ENCODE measurements around the gene ERG28.
"Not testable (repeated sequence)": the region's sequence is repeated elsewhere in the genome, so short reads cannot be mapped to it uniquely, and the experiment has no call there.

ERG28 gene

GRCh38 chr14:75615200-75615599 is 45.5 kb downstream of the ERG28 start:
- DNase-seq, result peak; percentile 97

- DNase-seq, result peak; percentile 96
Measured at GRCh38 chr14:75614179-75614578, 46.5 kb downstream of the ERG28 start.

- no peak for DNase-seq
Measured at GRCh38 chr14:75612157-75612556, 48.5 kb downstream of the ERG28 start.

- DNase-seq, result peak; percentile 66
Measured at GRCh38 chr14:75610834-75611233, 49.8 kb downstream of the ERG28 start.

GRCh38 chr14:75609606-75610475 is 50.8 kb downstream of the ERG28 start:
- peak; percentile 97 for DNase-seq

GRCh38 chr14:75609116-75609515 is 51.6 kb downstream of the ERG28 start:
- DNase-seq, result peak; percentile 74

- no peak for DNase-seq
Measured at GRCh38 chr14:75607842-75608640, 52.6 kb downstream of the ERG28 start.

GRCh38 chr14:75607044-75607443 is 53.6 kb downstream of the ERG28 start:
- no peak for DNase-seq

GRCh38 chr14:75605916-75606315 is 54.8 kb downstream of the ERG28 start:
- no peak for DNase-seq

GRCh38 chr14:75604979-75605851 is 55.5 kb downstream of the ERG28 start:
- DNase-seq, result peak; percentile 90

- DNase-seq, result no peak
Measured at GRCh38 chr14:75602503-75602902, 58.2 kb downstream of the ERG28 start.

GRCh38 chr14:75601061-75601460 is 59.6 kb downstream of the ERG28 start:
- DNase-seq, result not testable (repeated sequence)

GRCh38 chr14:75600100-75600499 is 60.6 kb downstream of the ERG28 start:
- DNase-seq, result peak; percentile 82
